HepG2 (cell line): ENCODE results near the gene GPS2. TPM values are rescaled to one million over a fixed set of nuclear protein-coding genes. Genes with fewer than 3 reads are reported as not detected.

Source experiments
- MED1 ChIP-seq: sonication (generic); formaldehyde crosslinking; IDR thresholded peaks from 2 replicates; pipeline ENCODE4 v1.4.0; 2020; ENCODE audit warnings: missing genetic modification reagents
- PHF5A ChIP-seq: IDR thresholded peaks from one replicate; pipeline ENCODE4 v1.6.1; 2018; ENCODE audit warnings: low read depth, missing genetic modification reagents; ENCODE audit not compliant: unreplicated experiment
- RARA ChIP-seq: IDR thresholded peaks from 2 replicates; pipeline ENCODE4 v1.6.1; 2016; ENCODE audit warnings: missing genetic modification reagents, missing compliant biosample characterization
- ZBTB42 ChIP-seq: sonication (generic); formaldehyde crosslinking; IDR thresholded peaks from 2 replicates; pipeline ENCODE4 v1.5.0; 2020; ENCODE audit warnings: mild to moderate bottlenecking, missing genetic modification reagents
- ZFP1 ChIP-seq: IDR thresholded peaks from 2 replicates; pipeline ENCODE4 v1.6.1; 2016
- ZFYVE20 ChIP-seq: sonication (generic); formaldehyde crosslinking; IDR thresholded peaks from 2 replicates; pipeline ENCODE4 v1.8.0; 2023; ENCODE audit warnings: low read depth, mild to moderate bottlenecking, moderate library complexity, missing genetic modification reagents, borderline replicate concordance
- ZNF260 ChIP-seq: sonication (generic); formaldehyde crosslinking; IDR thresholded peaks from 2 replicates; pipeline ENCODE4 v1.4.0; 2020; ENCODE audit warnings: missing genetic modification reagents, low read depth, mild to moderate bottlenecking, borderline replicate concordance
- ZNF317 ChIP-seq: sonication (generic); formaldehyde crosslinking; IDR thresholded peaks from 2 replicates; pipeline ENCODE4 v1.5.0; 2020; ENCODE audit warnings: mild to moderate bottlenecking, missing genetic modification reagents
- ZNF331 ChIP-seq: sonication (generic); formaldehyde crosslinking; IDR thresholded peaks from 2 replicates; pipeline ENCODE4 v1.4.0; 2020; ENCODE audit warnings: missing genetic modification reagents
- ZNF569 ChIP-seq: sonication (generic); formaldehyde crosslinking; IDR thresholded peaks from 2 replicates; pipeline ENCODE4 v1.5.0; 2020; ENCODE audit warnings: mild to moderate bottlenecking, missing genetic modification reagents, moderate library complexity, borderline replicate concordance
- ZNF589 ChIP-seq: sonication (generic); formaldehyde crosslinking; conservative IDR thresholded peaks from 2 replicates; pipeline ENCODE4 v1.8.0; 2022; ENCODE audit warnings: mild to moderate bottlenecking, moderate library complexity, missing genetic modification reagents
- ZNF713 ChIP-seq: sonication (generic); formaldehyde crosslinking; IDR thresholded peaks from 2 replicates; pipeline ENCODE4 v1.4.0; 2020; ENCODE audit warnings: mild to moderate bottlenecking, missing genetic modification reagents
- ZSCAN20 ChIP-seq: sonication (generic); formaldehyde crosslinking; IDR thresholded peaks from 2 replicates; pipeline ENCODE4 v1.4.0; 2020; ENCODE audit warnings: missing genetic modification reagents, mild to moderate bottlenecking, borderline replicate concordance
- ZSCAN29 ChIP-seq: sonication (generic); formaldehyde crosslinking; conservative IDR thresholded peaks from 2 replicates; pipeline ENCODE4 v1.4.0; 2020; ENCODE audit warnings: mild to moderate bottlenecking, missing genetic modification reagents
- polyA plus RNA-seq, 8 experiments: library from polyadenylated mRNA; depleted of rRNA in 3 of 8; stranded (reverse) in 7 of 8; unstranded in 1 of 8; fragments of >200 nt; fragmentation: Illumina TruSeq in 4 of 8; extraction: Trizol in 4 of 8; gene quantifications; 2 replicates each; pipeline versions ENCODE4 v1.2.1 to v1.2.3, GENCODE V29; 2011 to 2016; ENCODE audit warnings: low read depth in 4 of 8, missing spikeins in 1 of 8, mixed read lengths in 1 of 8; ENCODE audit not compliant: insufficient read depth in 1 of 8
- total RNA-seq, 5 experiments: library from RNA; depleted of rRNA; stranded (reverse); fragments of >200 nt; fragmentation: Illumina TruSeq; extraction: Trizol; gene quantifications; 2 replicates each; pipeline ENCODE4 v1.2.3, GENCODE V29; 2016; ENCODE audit warnings: low read depth in 1 of 5
- TF ChIP-seq, protein P1 (sequence below): sonication (generic); formaldehyde crosslinking; IDR thresholded peaks from 2 replicates; pipeline ENCODE4 v1.8.1; 2023; ENCODE audit warnings: missing genetic modification reagents, mild to moderate bottlenecking, borderline replicate concordance
- TF ChIP-seq, protein P2 (sequence below): sonication (generic); formaldehyde crosslinking; IDR thresholded peaks from 2 replicates; pipeline ENCODE4 v1.5.1; 2020; ENCODE audit warnings: missing genetic modification reagents, mild to moderate bottlenecking, borderline replicate concordance
- TF ChIP-seq, protein P3 (sequence below): sonication (generic); formaldehyde crosslinking; IDR thresholded peaks from 2 replicates; pipeline ENCODE4 v1.5.0; 2020; ENCODE audit warnings: missing genetic modification reagents, mild to moderate bottlenecking, borderline replicate concordance
- TF ChIP-seq, protein P4 (sequence below): sonication (generic); formaldehyde crosslinking; IDR thresholded peaks from 2 replicates; pipeline ENCODE4 v1.4.0; 2020; ENCODE audit warnings: missing genetic modification reagents
- TF ChIP-seq, protein P5 (sequence below): sonication (generic); formaldehyde crosslinking; IDR thresholded peaks from 2 replicates; pipeline ENCODE4 v1.4.0; 2020; ENCODE audit warnings: mild to moderate bottlenecking, missing genetic modification reagents
- TF ChIP-seq, protein P6 (sequence below): sonication (generic); formaldehyde crosslinking; IDR thresholded peaks from 2 replicates; pipeline ENCODE4 v1.8.0; 2022; ENCODE audit warnings: missing genetic modification reagents, mild to moderate bottlenecking, inconsistent platforms, borderline replicate concordance

The GPS2 gene
- total and polyA plus RNA-seq, 2 of the 13 experiments (the other 11 are each of a cell fraction or from before 2014, with no cell fraction given): 58.0 to 59.4 TPM

DNA sequence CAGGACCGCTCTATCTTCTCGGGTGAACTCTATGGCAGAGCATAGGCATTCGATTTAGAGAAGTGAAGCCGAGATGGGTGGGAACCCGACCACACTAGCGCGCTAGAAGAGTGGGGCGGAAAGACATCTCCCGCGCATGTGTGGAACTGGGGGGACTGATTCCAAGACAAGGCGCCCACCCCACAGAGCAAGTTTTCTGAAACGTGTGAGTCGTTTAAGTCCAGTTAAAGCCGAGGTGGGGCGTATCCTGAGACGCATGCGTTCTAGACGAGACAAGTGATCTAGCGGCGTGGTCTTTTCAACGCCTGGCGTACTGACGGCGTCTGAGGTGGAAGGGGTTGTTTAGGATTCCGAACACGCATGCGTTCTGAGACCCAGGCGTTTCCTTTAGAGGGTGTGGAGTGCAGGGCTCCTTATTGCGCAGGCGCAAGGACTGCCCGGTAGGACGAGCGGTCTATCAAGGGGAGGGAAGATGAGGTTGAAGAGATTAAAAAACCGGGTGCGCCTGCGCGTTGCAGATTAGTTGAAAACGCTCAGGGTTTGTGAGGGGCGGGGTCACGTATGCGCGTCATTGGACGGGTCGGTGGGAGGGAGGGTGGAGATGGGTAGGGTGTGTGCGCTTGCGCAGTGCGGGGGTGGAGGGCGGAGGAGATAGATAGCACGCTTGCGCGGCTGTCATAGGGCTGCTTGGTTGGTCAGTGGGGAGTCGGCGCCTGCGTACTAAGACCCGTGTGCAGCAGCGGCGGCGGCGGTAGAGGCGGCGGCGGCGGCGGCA, 8.1 kb downstream of the GPS2 start, which contains the start of gene EIF5A (continued):
- no peak for TF ChIP-seq ZSCAN29 (CRISPR knock-in tag)
- peak; percentile 52; the same call in 1 of the 2 replicates for TF ChIP-seq ZNF331
- TF ChIP-seq ZBTB42 (CRISPR knock-in tag): no peak
- TF ChIP-seq, protein P1, sequence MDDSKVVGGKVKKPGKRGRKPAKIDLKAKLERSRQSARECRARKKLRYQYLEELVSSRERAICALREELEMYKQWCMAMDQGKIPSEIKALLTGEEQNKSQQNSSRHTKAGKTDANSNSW (CRISPR knock-in tag): no peak
- TF ChIP-seq ZNF317: no peak
- no peak for TF ChIP-seq ZNF713 (CRISPR knock-in tag)
- TF ChIP-seq ZNF260: no peak
- TF ChIP-seq PHF5A (CRISPR knock-in tag): no peak
- TF ChIP-seq ZNF569: no peak
- TF ChIP-seq, protein P2, sequence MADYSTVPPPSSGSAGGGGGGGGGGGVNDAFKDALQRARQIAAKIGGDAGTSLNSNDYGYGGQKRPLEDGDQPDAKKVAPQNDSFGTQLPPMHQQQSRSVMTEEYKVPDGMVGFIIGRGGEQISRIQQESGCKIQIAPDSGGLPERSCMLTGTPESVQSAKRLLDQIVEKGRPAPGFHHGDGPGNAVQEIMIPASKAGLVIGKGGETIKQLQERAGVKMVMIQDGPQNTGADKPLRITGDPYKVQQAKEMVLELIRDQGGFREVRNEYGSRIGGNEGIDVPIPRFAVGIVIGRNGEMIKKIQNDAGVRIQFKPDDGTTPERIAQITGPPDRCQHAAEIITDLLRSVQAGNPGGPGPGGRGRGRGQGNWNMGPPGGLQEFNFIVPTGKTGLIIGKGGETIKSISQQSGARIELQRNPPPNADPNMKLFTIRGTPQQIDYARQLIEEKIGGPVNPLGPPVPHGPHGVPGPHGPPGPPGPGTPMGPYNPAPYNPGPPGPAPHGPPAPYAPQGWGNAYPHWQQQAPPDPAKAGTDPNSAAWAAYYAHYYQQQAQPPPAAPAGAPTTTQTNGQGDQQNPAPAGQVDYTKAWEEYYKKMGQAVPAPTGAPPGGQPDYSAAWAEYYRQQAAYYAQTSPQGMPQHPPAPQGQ (CRISPR knock-in tag): no peak
- TF ChIP-seq ZFYVE20 (CRISPR knock-in tag): no peak
- TF ChIP-seq, protein P3, sequence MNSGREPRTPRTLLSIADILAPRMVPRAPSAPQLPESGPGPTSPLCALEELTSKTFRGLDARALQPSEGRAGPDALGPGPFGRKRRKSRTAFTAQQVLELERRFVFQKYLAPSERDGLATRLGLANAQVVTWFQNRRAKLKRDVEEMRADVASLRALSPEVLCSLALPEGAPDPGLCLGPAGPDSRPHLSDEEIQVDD (CRISPR knock-in tag): no peak
- TF ChIP-seq ZFP1 (CRISPR knock-in tag): no peak
- no peak for TF ChIP-seq ZNF589
- 0 out of 2 replicates have a peak, but pooled peaks have one; percentile 8 for TF ChIP-seq RARA
- TF ChIP-seq, protein P4, sequence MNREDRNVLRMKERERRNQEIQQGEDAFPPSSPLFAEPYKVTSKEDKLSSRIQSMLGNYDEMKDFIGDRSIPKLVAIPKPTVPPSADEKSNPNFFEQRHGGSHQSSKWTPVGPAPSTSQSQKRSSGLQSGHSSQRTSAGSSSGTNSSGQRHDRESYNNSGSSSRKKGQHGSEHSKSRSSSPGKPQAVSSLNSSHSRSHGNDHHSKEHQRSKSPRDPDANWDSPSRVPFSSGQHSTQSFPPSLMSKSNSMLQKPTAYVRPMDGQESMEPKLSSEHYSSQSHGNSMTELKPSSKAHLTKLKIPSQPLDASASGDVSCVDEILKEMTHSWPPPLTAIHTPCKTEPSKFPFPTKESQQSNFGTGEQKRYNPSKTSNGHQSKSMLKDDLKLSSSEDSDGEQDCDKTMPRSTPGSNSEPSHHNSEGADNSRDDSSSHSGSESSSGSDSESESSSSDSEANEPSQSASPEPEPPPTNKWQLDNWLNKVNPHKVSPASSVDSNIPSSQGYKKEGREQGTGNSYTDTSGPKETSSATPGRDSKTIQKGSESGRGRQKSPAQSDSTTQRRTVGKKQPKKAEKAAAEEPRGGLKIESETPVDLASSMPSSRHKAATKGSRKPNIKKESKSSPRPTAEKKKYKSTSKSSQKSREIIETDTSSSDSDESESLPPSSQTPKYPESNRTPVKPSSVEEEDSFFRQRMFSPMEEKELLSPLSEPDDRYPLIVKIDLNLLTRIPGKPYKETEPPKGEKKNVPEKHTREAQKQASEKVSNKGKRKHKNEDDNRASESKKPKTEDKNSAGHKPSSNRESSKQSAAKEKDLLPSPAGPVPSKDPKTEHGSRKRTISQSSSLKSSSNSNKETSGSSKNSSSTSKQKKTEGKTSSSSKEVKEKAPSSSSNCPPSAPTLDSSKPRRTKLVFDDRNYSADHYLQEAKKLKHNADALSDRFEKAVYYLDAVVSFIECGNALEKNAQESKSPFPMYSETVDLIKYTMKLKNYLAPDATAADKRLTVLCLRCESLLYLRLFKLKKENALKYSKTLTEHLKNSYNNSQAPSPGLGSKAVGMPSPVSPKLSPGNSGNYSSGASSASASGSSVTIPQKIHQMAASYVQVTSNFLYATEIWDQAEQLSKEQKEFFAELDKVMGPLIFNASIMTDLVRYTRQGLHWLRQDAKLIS (CRISPR knock-in tag): no peak
- TF ChIP-seq, protein P5, sequence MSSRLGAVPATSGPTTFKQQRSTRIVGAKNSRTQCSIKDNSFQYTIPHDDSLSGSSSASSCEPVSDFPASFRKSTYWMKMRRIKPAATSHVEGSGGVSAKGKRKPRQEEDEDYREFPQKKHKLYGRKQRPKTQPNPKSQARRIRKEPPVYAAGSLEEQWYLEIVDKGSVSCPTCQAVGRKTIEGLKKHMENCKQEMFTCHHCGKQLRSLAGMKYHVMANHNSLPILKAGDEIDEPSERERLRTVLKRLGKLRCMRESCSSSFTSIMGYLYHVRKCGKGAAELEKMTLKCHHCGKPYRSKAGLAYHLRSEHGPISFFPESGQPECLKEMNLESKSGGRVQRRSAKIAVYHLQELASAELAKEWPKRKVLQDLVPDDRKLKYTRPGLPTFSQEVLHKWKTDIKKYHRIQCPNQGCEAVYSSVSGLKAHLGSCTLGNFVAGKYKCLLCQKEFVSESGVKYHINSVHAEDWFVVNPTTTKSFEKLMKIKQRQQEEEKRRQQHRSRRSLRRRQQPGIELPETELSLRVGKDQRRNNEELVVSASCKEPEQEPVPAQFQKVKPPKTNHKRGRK (CRISPR knock-in tag): no peak
- TF ChIP-seq, protein P6, sequence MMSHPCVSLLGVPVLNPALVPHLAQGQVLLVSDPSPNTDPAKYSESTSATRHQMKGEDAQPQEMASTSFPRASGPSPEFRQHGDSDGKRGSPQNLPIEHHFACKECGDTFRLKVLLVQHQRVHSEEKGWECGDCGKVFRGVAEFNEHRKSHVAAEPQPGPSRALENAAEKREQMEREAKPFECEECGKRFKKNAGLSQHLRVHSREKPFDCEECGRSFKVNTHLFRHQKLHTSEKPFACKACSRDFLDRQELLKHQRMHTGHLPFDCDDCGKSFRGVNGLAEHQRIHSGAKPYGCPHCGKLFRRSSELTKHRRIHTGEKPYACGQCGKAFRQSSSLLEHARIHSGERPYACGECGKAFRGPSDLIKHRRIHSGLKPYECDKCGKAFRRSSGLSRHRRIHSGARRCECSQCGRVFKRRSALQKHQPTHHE (CRISPR knock-in tag): no peak
- no peak for TF ChIP-seq ZSCAN20
- no peak; the same call in 1 of the 2 replicates for TF ChIP-seq MED1 (CRISPR knock-in tag)
